Uterine smooth muscle cell (primary cell): ENCODE results near the gene IRAK2. TPM values are rescaled to one million over a fixed set of nuclear protein-coding genes. Genes with fewer than 3 reads are reported as not detected.

Experiments
- total RNA-seq: library from RNA; depleted of rRNA; stranded (reverse); fragments of >200 nt; gene quantifications from 2 replicates; pipeline ENCODE4 v1.2.3, GENCODE V29; 2014

The IRAK2 gene, protein sequence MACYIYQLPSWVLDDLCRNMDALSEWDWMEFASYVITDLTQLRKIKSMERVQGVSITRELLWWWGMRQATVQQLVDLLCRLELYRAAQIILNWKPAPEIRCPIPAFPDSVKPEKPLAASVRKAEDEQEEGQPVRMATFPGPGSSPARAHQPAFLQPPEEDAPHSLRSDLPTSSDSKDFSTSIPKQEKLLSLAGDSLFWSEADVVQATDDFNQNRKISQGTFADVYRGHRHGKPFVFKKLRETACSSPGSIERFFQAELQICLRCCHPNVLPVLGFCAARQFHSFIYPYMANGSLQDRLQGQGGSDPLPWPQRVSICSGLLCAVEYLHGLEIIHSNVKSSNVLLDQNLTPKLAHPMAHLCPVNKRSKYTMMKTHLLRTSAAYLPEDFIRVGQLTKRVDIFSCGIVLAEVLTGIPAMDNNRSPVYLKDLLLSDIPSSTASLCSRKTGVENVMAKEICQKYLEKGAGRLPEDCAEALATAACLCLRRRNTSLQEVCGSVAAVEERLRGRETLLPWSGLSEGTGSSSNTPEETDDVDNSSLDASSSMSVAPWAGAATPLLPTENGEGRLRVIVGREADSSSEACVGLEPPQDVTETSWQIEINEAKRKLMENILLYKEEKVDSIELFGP
- 4.9 and 6.2 TPM in 2 replicates for total RNA-seq

DNA sequence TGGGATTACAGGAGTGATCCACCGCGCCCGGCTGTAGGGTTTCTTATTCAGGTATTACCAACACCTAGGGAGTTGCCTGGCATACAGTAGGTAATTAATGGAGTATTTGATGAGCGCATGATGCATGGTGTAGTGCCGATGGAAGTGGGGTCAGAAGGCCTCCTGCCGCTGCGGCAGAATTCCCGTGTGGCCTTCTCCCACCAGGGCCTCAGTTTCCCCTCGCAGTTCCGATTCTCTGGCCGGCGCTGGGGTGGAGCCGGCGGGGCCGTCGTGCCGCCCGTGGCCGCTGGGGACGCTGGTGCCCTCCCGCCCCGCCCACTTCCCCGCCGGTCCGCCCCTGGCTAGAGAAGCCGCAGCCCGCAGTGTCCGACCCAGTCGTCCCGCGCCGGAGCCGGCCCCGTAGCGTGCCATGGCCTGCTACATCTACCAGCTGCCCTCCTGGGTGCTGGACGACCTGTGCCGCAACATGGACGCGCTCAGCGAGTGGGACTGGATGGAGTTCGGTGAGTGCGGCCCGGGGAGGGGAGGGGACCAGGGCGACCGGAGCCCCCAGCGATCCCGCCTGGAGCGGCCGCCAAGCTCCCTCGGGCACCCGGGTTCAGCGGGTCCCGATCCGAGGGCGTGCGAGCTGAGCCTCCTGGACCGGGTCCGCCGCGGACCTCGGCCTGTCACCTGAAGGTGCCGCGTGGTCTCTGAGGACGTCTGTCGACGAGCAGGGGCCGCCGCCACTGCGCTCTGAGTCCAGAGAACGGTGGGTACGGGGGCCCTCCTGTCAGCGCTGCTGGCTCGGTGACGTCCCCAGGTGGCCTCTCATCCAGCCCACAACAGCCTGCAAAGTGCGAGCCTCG, at the start of gene IRAK2:
IRAK2 (plus strand) TSS at position 374 of the 848 bp plus-strand sequence; CDS start at position 410, 36 bp downstream.

DNA sequence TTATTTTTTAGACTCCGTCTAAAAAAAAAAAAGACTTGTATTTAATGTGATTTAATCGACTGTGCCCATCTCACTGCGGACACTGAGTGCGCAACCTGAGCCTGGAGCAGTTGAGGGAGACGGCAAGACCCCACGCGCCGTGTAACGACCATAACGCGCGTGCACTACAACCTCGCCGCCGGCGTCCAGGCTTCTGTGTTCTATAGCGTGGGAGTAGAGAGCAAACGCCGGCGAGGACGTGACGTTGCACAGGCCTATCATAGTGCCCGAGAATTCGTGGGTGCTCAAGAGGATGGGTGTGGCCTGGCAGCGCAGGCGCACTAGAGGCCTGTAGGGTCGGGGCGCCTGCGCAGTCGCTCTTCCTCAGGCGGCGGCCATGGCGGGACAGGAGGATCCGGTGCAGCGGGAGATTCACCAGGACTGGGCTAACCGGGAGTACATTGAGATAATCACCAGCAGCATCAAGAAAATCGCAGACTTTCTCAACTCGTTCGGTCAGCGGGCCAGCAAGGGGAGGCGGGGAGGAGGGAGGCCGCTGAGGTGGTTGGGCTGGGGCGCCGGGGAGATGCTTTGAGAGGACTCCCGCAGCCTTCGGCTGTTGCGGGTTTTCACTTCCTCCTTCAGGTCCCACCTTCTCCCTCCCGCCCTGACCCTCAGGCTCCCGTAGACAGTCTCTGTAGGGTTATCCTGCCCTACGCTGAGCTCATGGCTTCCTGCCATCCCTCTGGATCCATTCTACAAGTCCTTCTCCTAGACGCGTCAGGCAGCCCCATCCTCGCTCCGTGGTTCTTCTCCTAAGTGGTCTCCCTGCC, 49.2 kb upstream of the IRAK2 start, which contains the start of gene BRK1:
BRK1 (plus strand) TSS at position 350 of the 812 bp plus-strand sequence; CDS start at position 377, 27 bp downstream.

DNA sequence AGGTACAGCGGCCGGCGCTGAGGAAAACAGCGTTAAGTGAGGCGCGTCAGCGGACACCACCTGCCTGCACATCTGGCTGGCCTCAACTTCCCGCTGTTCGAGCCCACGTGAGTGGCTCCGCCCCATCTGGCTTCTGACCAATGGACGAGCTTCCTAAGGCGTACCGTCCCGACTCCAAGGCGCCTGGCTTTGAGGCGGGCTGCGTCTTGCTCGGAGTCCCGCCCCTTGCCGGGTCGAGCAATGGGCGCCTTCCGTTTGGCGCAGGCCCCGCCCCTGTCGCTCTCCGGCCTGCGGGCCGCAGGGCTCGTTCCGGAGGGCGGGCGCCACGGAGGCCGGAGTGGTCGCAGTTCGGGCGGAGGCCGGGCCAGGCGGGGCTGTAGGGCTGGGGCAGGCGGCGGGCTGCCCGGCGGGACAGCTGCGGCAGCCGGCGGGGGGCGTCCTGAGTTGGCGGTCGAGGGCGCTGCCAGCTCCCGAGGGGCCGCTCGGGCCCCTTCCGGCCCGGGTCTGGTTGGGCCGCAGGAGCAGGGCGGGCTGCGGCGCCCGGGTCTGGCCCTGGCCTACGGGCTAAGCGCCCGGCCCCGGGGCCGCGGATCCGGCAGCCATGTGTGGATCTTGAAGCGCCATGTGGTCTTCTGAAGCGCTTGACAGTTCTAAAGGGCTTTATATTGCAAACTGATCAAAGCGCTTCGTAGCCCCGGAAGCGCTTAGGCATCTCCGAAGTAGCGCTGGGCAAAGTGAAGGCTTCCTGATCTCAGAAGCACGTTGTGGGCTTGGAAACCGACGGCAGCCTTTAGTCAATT, 83.7 kb downstream of the IRAK2 start, which contains the start of gene TATDN2:
TATDN2 (plus strand) TSS at position 276 of the 800 bp plus-strand sequence. CDS start 742 bp downstream, outside the sequence.

DNA sequence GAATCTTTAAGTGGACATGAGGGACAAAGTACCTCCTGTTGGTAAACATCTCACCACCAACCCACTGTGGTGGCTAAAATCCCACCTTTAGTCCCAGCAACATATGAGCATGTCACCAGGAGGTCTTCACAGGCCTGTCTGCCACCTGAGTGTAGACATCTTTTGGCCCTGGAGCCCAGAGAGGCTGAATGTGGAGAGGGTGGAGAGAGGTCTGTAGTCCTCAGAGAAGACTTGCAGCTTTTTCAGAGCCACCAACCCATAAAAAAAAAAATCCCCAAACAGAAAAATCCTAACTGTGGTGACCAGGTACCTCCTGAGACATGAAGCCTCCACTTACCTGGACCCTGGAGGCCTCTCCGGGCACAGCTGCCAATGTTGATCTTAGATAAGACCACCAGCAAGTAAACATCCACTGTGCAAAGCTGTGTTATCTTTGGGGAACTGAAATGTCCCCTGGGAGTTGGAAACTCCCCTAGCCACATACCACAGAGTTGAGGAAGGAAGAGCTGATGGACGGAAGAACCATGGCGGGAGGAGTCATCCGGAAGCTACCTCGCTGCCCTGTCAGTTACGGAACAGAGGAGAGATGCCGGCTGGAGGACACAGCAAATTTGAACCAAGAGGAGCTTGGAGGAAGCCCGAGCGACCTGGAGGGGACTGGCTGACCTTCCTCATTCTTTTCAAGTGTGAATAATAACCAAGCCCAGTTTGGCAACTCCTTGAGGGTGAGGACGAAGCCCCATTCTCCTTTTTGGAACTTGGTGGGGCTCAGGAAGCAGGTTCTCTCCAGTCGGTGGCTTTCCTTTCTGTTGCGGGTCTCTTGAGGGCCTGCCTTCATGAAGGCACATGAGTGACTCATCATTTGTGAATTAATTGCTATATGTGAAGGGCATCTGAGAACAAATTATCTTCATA, 128.0 kb downstream of the IRAK2 start, which contains the start of gene GHRL:
GHRL (minus strand) TSS at position 443 of the 915 bp plus-strand sequence. CDS start 2,767 bp downstream, outside the sequence.

Other genes starting within 250 kb of the IRAK2 start
- 43.3 and 43.7 TPM in 2 replicates for gene IL17RC, start 247.8 kb upstream of the IRAK2 start, total RNA-seq
- gene CRELD1, start 231.1 kb upstream of the IRAK2 start, total RNA-seq, result 20.6 and 69.7 TPM in 2 replicates
- gene PRRT3, start 212.5 kb upstream of the IRAK2 start, total RNA-seq, result 1.3 and 2.1 TPM in 2 replicates
- 46.3 and 46.7 TPM in 2 replicates for gene EMC3, start 178.1 kb upstream of the IRAK2 start, total RNA-seq
- gene FANCD2, start 138.5 kb upstream of the IRAK2 start, total RNA-seq, result 9.6 and 43.9 TPM in 2 replicates
- not detected in 2 replicates for gene FANCD2OS, start 56.7 kb upstream of the IRAK2 start, total RNA-seq
- 83.0 and 109 TPM in 2 replicates for gene BRK1, start 49.2 kb upstream of the IRAK2 start, total RNA-seq
- gene VHL, start 23.1 kb upstream of the IRAK2 start, total RNA-seq, result 34.2 and 41.0 TPM in 2 replicates
- gene TATDN2, start 83.5 kb downstream of the IRAK2 start, total RNA-seq, result 12.9 and 15.7 TPM in 2 replicates
- gene GHRL, start 128.0 kb downstream of the IRAK2 start, total RNA-seq, result 0.25 TPM in 1 of 2 replicates, not detected in the other
- gene SEC13, start 156.2 kb downstream of the IRAK2 start, total RNA-seq, result 307 and 372 TPM in 2 replicates